Measurements from ENCODE around the gene SPINK8. TPM values are rescaled to one million over a fixed set of nuclear protein-coding genes. Genes with fewer than 3 reads are reported as not detected.
"Not testable (repeated sequence)": the region's sequence is repeated elsewhere in the genome, so short reads cannot be mapped to it uniquely, and the experiment has no call there.

SPINK8 gene
- total and polyA plus RNA-seq, 4 donors: not detected

- not testable (repeated sequence) for H3K9me3 ChIP-seq (ENCODE audit: control insufficient read depth in 4 of 4, low read length in 3 of 4); DNase-seq (ENCODE audit: low spot score); H3K4me3 ChIP-seq (ENCODE audit: low read depth in 1 of 3, low read length in 3 of 3); H3K9ac ChIP-seq (ENCODE audit: low read depth in 1 of 2, low read length in 2 of 2); H3K36me3 ChIP-seq (ENCODE audit: control insufficient read depth in 4 of 4, insufficient read depth in 3 of 4, low read depth in 1 of 4, low read length in 3 of 4); H3K27ac ChIP-seq (ENCODE audit: low read depth in 1 of 2, low read length in 2 of 2); H3K27me3 ChIP-seq (ENCODE audit: control insufficient read depth in 4 of 4, insufficient read depth in 4 of 4, low read length in 3 of 4); H3K4me1 ChIP-seq (ENCODE audit: control insufficient read depth in 4 of 4, insufficient read depth in 4 of 4, low read length in 3 of 4)
- 88% methylated on average over 5 of the region's 5 CpGs for WGBS
Observed at GRCh38 chr3:48337536-48337935, 4.1 kb upstream of the SPINK8 start.

GRCh38 chr3:48335286-48335685, 1.8 kb upstream of the SPINK8 start:
- DNase-seq (ENCODE audit: low spot score); H3K9me3 ChIP-seq (ENCODE audit: control insufficient read depth in 4 of 4, low read length in 3 of 4); H3K27me3 ChIP-seq (ENCODE audit: control insufficient read depth in 4 of 4, insufficient read depth in 4 of 4, low read length in 3 of 4); H3K27ac ChIP-seq (ENCODE audit: low read depth in 1 of 2, low read length in 2 of 2); H3K4me1 ChIP-seq (ENCODE audit: control insufficient read depth in 4 of 4, insufficient read depth in 4 of 4, low read length in 3 of 4); H3K9ac ChIP-seq (ENCODE audit: low read depth in 1 of 2, low read length in 2 of 2); H3K4me3 ChIP-seq (ENCODE audit: low read depth in 1 of 3, low read length in 3 of 3); H3K36me3 ChIP-seq (ENCODE audit: control insufficient read depth in 4 of 4, insufficient read depth in 3 of 4, low read depth in 1 of 4, low read length in 3 of 4): not testable (repeated sequence)
- 77% methylated on average over 9 of the region's 9 CpGs for WGBS

- H3K9me3 ChIP-seq (ENCODE audit: control insufficient read depth in 4 of 4, low read length in 3 of 4): no peaks in the 10 kb centered on the region
- H3K4me3 ChIP-seq (ENCODE audit: low read depth in 1 of 3, low read length in 3 of 3): no peak overlapping the region
- no peak overlapping the region for H3K9ac ChIP-seq (ENCODE audit: low read depth in 1 of 2, low read length in 2 of 2)
- no peaks in the 10 kb centered on the region for H3K27me3 ChIP-seq (ENCODE audit: control insufficient read depth in 4 of 4, insufficient read depth in 4 of 4, low read length in 3 of 4)
- TF ChIP-seq EGR1 (IDR thresholded peaks at IDR 0.05; ENCODE audit: low read depth in 2 of 2): no peak
- no peak for TF ChIP-seq HNF4A (conservative IDR thresholded peaks at IDR 0.05)
- no peak for TF ChIP-seq YY1 (IDR thresholded peaks at IDR 0.05)
- no peak for TF ChIP-seq REST (IDR thresholded peaks at IDR 0.05)
- TF ChIP-seq HNF4G (IDR thresholded peaks at IDR 0.05): no peak
- H3K27ac ChIP-seq (ENCODE audit: low read depth in 1 of 2, low read length in 2 of 2): no peak overlapping the region
- DNase-seq (ENCODE audit: low spot score): no peak
- no peaks in the 10 kb centered on the region for H3K4me1 ChIP-seq (ENCODE audit: control insufficient read depth in 4 of 4, insufficient read depth in 4 of 4, low read length in 3 of 4)
- 75% methylated on average over 3 of the region's 3 CpGs for WGBS
- H3K36me3 ChIP-seq (ENCODE audit: control insufficient read depth in 4 of 4, insufficient read depth in 3 of 4, low read depth in 1 of 4, low read length in 3 of 4): no peaks in the 10 kb centered on the region
Observed at GRCh38 chr3:48334605-48335004, 1.1 kb upstream of the SPINK8 start.

- not testable (repeated sequence) for DNase-seq (ENCODE audit: low spot score); H3K36me3 ChIP-seq (ENCODE audit: control insufficient read depth in 4 of 4, insufficient read depth in 3 of 4, low read depth in 1 of 4, low read length in 3 of 4); H3K4me3 ChIP-seq (ENCODE audit: low read depth in 1 of 3, low read length in 3 of 3); H3K27me3 ChIP-seq (ENCODE audit: control insufficient read depth in 4 of 4, insufficient read depth in 4 of 4, low read length in 3 of 4); H3K9ac ChIP-seq (ENCODE audit: low read depth in 1 of 2, low read length in 2 of 2); H3K9me3 ChIP-seq (ENCODE audit: control insufficient read depth in 4 of 4, low read length in 3 of 4); H3K27ac ChIP-seq (ENCODE audit: low read depth in 1 of 2, low read length in 2 of 2); H3K4me1 ChIP-seq (ENCODE audit: control insufficient read depth in 4 of 4, insufficient read depth in 4 of 4, low read length in 3 of 4)
- WGBS: 86% methylated on average over 10 of the region's 10 CpGs
Observed at GRCh38 chr3:48331706-48332435, 1.6 kb downstream of the SPINK8 start.

All from liver (tissue), 9 donors.